ENCODE measurements around the gene BORCS6. TPM values are rescaled to one million over a fixed set of nuclear protein-coding genes. Genes with fewer than 3 reads are reported as not detected.
A peak's percentile ranks its signal among the peaks of the same experiment; 100 is the strongest.

BORCS6 gene
- total and polyA plus RNA-seq, 2 of the 13 experiments (the other 11 are each of a cell fraction or from before 2014, with no cell fraction given): 2.0 to 5.1 TPM

GRCh38 chr17:8210761-8211458, 20.9 kb upstream of the BORCS6 start (continued):
- TF ChIP-seq TIGD3 (CRISPR knock-in tag; IDR thresholded peaks at IDR 0.05; ENCODE audit: borderline replicate concordance) (no peak), ATM (IDR thresholded peaks at IDR 0.05; ENCODE audit: borderline replicate concordance) (no peak), ZNF264 (CRISPR knock-in tag; IDR thresholded peaks at IDR 0.05) (no peak), HDAC1 (CRISPR knock-in tag; IDR thresholded peaks at IDR 0.05) (no peak; the same call in 1 of the 2 replicates), AGO1 (IDR thresholded peaks at IDR 0.05; ENCODE audit: low read depth, low read length, poor library complexity, severe bottlenecking) (no peak), ZNF891 (CRISPR knock-in tag; IDR thresholded peaks at IDR 0.05) (no peak), NFATC3 (CRISPR knock-in tag; IDR thresholded peaks at IDR 0.05) (no peak), HIC2 (CRISPR knock-in tag; IDR thresholded peaks at IDR 0.05; ENCODE audit: low read depth) (no peak), ZNF224 (CRISPR knock-in tag; IDR thresholded peaks at IDR 0.05) (no peak), PLRG1 (conservative IDR thresholded peaks at IDR 0.05) (no peak), SIN3A (IDR thresholded peaks at IDR 0.05; ENCODE audit: borderline replicate concordance, low read depth, low read length) (no peak), ZNF772 (CRISPR knock-in tag; IDR thresholded peaks at IDR 0.05) (no peak), EHMT2 (IDR thresholded peaks at IDR 0.05; ENCODE audit: borderline replicate concordance, low read depth, low read length) (no peak), ZNF607 (CRISPR knock-in tag; IDR thresholded peaks at IDR 0.05; ENCODE audit: borderline replicate concordance) (no peak), HMG20A (CRISPR knock-in tag; IDR thresholded peaks at IDR 0.05; ENCODE audit: borderline replicate concordance) (0 out of 2 replicates have a peak, but pooled peaks have one; percentile 12), RARA (CRISPR knock-in tag; IDR thresholded peaks at IDR 0.05) (peak; percentile 66), ZNF576 (CRISPR knock-in tag; IDR thresholded peaks at IDR 0.05) (no peak), BHLHE40 (IDR thresholded peaks at IDR 0.05; ENCODE audit: low read length) (no peak), ZBTB4 (CRISPR knock-in tag; IDR thresholded peaks at IDR 0.05; ENCODE audit: borderline replicate concordance) (no peak), MAF1 (CRISPR knock-in tag; IDR thresholded peaks at IDR 0.05; ENCODE audit: borderline replicate concordance) (no peak), HOMEZ (CRISPR knock-in tag; IDR thresholded peaks at IDR 0.05; ENCODE audit: low read depth) (no peak), ZBTB20 (CRISPR knock-in tag; IDR thresholded peaks at IDR 0.05; ENCODE audit: borderline replicate concordance, low read depth) (no peak), PAF1 (CRISPR knock-in tag; IDR thresholded peaks at IDR 0.05) (no peak)

All from HepG2 (cell line).